ENCODE results near the gene ATXN1.

DNA sequence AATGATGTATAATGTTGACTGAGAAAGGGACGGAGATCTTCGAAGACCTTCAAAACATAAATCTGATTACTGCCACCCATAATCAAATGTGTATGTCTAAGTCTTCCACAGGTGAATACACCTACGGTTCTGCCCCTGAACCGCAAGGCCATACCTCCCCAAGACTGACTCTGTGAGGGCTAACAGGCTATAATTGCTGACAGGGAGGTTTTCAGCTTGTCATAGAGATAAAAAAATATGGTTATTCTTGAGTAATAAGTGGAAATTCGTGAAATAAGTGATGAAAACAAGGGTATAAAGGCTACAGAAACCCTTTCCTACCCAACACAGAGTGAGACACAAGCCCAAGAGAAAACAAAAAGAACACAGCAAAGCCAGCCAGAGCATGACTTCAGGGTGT, 188.9 kb downstream of the ATXN1 start:
- no peak for TF ChIP-seq EZH2 (IDR thresholded peaks at IDR 0.05; ENCODE audit: borderline replicate concordance, low read depth, low read length, poor library complexity, severe bottlenecking)
- TF ChIP-seq, protein P1, sequence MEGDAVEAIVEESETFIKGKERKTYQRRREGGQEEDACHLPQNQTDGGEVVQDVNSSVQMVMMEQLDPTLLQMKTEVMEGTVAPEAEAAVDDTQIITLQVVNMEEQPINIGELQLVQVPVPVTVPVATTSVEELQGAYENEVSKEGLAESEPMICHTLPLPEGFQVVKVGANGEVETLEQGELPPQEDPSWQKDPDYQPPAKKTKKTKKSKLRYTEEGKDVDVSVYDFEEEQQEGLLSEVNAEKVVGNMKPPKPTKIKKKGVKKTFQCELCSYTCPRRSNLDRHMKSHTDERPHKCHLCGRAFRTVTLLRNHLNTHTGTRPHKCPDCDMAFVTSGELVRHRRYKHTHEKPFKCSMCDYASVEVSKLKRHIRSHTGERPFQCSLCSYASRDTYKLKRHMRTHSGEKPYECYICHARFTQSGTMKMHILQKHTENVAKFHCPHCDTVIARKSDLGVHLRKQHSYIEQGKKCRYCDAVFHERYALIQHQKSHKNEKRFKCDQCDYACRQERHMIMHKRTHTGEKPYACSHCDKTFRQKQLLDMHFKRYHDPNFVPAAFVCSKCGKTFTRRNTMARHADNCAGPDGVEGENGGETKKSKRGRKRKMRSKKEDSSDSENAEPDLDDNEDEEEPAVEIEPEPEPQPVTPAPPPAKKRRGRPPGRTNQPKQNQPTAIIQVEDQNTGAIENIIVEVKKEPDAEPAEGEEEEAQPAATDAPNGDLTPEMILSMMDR (conservative IDR thresholded peaks at IDR 0.05; ENCODE audit: low read depth, low read length) = no peak
